8988T (cell line): Measurements from ENCODE around the gene IMPG1.
"Not testable (repeated sequence)": the region's sequence is repeated elsewhere in the genome, so short reads cannot be mapped to it uniquely, and the experiment has no call there.

Source experiments
- DNase-seq: peaks from one replicate; pipeline ENCODE4 v3.0.0; 2011

IMPG1 gene

DNA sequence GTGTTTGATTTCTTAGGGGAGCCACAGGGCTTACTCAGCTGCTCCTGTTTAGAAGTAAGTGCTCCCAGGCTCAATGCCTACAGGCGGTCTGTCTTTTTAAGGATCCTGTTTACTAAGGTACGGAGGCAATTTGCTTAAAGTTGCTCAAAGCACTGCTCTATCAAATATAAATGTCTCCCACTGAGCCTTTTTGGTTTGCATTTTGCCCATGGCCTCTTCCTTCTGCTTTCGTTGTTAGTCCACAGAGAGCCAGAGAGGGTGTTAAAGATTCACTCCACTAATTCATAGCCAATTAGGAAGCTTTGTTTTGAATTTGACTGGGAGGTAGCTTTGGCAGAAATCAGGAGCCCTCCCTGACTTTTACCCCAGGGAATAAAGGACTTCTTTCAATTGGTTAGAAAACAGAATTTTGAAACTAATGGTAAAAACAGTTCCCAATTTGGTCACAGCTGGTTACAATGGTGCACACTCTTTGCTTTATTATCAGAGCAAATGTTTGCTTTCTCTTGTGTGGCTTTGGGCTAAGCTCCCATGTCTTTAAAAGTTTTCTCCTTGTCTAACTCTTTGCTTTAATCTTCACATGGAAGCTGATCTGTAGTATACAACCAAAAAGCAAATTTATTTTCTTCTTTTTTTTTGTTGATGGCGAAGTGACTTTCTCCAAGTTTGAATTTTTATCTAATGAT lies 126.2 kb downstream of the IMPG1 start:
- no peak for DNase-seq

- no peak for DNase-seq
Measured at GRCh38 chr6:75943381-75943780, 129.1 kb downstream of the IMPG1 start.

DNA sequence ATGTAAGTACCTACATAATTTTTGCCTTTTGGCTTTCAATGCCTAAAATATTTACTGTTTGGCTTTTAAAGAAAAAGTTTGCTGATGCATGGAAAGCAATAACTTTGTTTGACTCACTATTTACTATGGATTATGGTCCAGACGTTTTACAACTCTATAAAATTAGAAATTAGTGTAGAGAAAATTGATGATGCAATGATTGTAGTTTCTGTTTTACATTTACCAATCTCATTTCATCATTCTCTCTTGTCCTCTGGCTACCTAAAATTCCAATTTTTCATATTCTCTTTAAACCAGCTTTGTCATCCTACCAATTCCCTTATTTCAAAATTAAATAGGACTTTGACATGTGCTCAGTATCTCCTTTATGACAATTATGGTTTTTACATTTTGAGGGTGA lies 131.0 kb downstream of the IMPG1 start:
- no peak for DNase-seq

DNA sequence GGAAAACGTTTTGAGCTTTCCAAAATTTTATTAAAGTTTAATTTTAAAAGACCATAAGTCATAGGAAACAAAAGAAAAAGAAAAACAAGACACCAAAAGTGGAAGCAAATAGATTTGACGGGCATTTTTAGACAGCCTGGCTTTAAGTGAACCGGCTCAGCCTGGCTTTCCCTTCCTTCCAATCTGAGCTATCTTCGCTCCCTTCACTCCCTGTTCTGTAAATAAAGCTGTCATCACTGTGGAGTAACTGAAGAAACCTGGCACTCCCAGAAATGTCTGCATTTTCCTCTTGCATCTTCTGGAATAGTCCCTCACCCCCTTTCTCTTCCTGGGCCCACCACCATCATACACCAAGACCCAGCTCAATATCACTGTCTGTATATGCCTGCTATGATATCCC lies 131.9 kb downstream of the IMPG1 start:
- no peak for DNase-seq

DNA sequence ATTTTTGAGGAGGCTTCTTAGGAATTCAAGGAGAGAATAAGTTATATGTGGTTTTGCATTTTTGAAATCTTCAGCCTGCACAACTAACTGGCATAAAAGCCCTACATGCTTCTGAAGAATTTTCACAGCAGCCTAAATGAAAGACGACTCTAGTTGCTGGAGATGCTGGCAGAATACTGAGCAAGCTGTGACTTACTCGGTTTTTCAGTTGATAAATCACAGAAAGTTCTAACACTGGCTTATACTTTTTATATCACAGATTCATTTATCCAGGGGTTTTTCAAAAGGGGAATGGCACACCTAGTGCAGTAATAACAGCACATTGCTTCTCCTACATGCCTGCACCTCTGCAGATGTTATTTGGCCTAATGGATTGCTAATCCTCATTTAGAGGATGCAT lies 134.6 kb downstream of the IMPG1 start:
- no peak for DNase-seq

DNA sequence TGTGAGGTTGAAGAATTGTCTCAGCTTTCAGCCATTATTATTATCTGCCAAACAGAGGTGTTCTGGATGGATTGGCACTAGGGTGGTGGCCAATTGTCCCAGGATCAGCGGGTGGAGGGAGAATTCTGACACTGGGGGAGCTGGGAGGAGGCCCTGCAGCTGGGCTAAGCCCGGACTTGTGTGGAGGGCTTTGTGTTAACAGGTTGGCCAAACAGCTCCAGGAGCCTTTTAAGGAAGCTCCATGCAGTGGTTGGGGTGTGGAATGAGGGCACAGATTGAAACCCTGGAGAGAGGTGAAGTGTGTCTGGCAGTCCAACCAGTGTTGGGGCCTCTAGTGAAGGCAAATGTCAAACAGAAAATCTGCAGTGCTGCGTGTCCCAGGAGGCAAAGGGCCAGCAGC lies 135.8 kb downstream of the IMPG1 start:
- no peak for DNase-seq

DNA sequence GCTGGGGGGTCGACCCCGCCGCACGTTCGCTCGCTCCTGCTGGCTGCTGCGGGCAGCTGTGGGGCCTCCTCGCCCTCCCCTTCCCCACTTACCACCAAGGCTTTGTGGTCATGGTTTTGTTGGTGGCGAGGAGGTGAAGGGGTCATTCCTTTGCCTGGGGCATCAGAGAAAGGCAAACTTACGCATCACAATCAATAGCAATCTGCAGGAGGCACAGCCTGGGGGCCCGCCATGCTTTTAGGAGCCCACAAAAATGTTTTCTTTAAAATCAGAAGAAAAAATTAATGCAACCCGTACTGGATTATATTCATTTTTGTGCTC lies 137.0 kb downstream of the IMPG1 start:
- DNase-seq, result no peak

GRCh38 chr6:75934643-75935472 lies 137.6 kb downstream of the IMPG1 start:
- DNase-seq, result peak; percentile 49

DNA sequence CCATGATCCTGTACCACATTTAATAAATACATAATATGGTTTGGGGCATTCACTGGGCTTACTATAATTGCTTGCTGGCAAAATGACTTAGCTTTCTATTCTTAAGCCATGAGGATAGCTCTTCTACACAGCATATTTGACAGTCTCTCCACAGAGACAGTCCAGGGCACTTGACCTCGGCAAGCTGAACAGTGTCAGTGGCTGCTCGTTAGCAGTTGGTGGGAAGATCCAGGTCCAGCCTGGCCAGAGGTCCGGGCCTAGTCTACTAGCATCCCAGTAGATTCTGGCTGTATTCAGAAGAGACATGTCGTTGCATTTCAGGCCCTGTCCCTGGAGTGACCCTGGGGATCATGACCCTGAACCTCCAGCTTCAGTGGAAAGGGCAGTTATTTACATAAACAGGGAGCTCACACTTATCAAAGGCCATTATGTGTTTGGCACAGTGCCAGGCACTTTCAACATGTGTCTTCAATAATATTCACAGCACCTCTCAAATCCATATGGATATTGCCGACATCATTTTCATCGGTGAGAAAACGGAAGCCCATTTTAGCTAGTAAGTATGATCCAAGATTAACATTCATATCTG lies 139.0 kb downstream of the IMPG1 start:
- DNase-seq, result no peak

GRCh38 chr6:75932067-75932466 lies 140.4 kb downstream of the IMPG1 start:
- no peak for DNase-seq

- DNase-seq, result no peak
Measured at GRCh38 chr6:75931011-75931680, 141.3 kb downstream of the IMPG1 start.

DNA sequence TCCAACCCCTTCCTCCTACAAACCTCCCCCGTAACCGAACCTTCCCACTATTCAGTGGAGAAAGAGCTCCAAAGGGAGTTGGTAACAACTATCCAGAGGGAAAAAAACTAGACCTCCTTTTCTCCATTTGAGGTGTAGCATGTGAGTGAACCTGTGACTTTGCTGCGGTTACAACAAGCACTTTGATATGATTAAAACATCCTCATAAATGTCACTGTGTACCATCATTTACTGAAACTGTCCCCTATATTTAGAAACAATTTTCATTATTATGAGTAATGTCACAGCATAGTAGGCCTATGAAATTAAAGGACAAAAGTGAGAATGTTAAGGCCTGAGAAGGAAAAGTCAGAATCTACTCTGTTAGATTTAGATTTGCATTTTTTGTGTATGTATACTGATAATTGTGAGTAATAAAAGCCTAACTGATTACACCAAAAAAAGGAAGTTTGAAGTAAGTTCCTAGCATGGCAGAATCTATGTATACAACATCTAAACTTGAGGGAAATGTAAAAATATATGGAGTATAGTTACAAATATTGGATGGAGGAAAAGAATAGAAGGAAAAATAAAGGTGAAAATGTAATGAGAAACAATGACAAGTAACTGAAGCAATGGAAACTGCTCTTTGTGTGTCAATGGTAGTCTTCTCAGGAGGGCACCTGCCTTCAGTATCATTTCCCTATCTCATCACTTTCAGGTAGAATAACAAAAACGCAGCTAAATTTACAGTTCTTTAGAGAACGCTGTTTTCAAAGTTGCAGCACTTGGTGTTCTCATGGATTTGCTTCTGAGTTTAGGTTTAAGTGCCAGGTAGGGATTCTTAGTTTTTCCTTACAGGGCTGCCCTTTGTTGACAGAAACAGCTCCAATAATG lies 145.9 kb downstream of the IMPG1 start:
- no peak for DNase-seq

DNA sequence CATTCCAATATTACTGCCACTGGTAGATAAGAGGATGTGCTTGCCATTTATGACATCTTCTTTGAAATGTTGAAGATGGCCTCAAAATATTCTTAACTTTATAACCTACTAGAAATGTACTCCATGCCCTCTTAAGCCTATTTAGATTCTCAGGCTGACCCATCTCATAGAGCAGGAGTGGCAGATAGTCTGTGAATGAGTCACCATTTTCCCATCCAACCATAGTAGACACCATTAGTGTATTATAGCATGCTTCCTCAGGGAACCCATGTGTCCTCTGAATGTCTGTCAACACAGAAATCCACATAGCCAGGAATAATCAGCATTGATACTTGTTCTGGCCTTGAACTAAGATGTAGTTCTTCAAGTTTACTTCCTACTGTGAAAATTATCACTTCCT lies 150.2 kb downstream of the IMPG1 start:
- DNase-seq, result no peak

GRCh38 chr6:75913040-75913439 lies 159.4 kb downstream of the IMPG1 start:
- DNase-seq, result no peak

DNA sequence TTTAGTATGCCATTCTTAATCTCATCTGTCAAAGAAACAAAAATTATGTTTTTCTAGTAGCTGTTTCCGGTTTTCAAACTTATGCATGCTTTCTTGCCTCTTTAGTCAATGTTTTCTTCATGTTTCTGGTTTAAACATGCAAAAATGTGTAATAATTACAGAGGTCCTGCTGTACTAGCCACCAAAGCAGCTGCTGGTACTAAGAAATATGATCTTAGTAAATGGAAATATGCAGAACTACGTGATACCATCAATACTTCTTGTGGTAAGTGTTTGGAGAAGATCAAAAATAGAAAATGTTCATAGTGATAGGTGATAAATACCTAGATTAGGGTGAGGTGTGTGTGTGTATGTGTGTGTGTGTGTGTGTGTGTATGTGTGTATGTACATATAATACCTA lies 165.0 kb downstream of the IMPG1 start:
- DNase-seq, result no peak

GRCh38 chr6:75906871-75907270 lies 165.6 kb downstream of the IMPG1 start:
- DNase-seq, result no peak

GRCh38 chr6:75905129-75905528 lies 167.3 kb downstream of the IMPG1 start:
- not testable (repeated sequence) for DNase-seq

DNA sequence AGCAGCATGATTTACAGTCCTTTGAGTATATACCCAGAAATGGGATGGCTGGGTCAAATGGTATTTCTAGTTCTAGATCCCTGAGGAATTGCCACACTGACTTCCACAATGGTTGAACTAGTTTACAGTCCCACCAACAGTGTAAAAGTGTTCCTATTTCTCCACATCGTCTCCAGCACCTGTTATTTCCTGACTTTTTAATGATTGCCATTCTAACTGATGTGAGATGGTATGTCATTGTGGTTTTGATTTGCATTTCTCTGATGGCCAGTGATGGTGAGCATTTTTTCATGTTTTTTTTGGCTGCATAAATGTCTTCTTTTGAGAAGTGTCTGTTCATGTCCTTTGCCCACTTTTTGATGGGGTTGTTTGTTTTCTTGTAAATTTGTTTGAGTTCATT lies 172.2 kb downstream of the IMPG1 start:
- DNase-seq, result not testable (repeated sequence)

DNA sequence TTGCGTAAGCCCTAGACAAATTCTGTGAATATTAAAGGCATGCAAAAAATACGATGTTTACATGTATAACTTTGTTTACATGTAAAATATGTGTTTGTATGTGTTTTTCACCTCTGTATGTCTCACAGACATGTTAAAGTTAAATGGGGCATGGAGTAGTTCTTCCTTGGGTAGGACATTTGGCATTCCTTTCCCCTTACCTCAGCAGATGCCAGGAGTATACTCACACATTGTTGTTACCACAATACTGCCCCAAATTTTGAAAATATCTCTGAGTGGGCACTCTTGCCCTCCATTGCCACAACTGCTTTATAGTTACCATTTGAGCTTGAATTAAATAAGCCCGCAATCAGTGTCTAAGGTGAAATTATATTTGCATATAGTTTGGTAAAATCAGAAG lies 175.9 kb downstream of the IMPG1 start:
- DNase-seq, result no peak

DNA sequence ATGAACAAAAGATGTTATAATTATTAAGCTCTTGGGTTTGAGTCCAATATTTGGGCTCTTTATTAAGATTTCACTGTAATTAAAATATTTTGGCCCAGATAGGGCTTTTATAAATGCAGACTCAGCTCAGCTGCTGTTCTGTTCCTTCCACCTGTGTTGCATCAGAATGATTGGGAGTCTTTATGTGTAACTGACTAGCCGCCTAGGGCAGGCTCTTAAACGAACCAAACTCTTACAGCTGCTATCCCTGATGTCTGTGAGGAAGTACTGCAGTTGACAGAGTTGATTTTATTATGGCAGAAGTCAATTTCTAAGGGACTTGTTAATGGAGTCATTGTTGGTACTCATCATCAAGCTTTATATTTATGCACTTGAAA lies 178.7 kb downstream of the IMPG1 start:
- no peak for DNase-seq

DNA sequence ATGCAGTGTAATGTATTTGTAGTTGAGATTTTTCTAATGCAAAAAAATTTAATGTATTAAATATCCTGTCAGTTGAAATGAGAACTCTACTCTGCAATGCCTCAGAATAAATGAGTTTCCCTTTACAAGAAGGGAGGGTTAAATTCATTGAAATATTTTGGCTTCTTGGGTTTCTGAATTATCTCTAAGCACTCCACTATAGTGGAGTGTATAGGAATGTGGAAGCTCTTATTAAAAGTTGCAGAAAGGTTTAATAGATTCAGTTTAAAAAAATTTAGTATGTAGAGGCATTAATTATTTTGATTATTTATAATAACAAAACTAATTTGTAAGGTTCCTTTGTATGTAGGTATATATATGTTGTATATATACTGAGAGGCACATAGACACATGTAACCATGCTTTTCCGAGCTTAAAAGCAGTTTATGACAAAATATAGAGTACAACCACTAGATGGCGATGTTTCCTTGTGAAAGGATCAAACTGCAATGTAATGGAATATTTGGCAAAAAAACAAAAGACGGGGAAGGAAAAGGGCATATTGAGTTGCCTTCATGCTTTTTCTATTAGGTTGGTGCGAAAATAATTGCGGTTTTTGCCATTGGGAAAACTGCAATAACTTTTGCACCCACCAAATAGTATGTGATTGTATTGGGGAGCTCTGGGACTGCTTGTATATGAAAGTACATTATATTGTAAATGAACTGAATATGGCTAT lies 179.2 kb downstream of the IMPG1 start:
- DNase-seq, result no peak

DNA sequence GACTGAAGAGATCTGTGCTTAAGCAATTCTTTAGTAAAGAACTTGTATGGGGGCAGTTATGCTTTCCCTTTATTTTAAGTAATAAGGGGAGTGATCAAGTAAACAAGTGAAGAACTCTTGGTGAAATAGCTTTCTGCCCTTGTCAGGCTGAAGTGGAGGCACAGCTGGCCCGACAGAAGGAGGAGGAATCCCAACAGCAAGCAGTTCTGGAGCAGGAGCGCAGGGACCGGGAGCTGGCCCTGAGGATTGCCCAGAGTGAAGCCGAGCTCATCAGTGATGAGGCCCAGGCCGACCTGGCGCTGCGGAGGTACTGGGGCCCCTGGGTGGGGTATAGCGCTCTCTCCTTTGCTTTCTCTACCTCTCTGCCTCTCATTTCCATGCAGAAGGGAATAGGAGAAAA lies 180.1 kb downstream of the IMPG1 start:
- no peak for DNase-seq
